GM12801 (cell line): ENCODE measurements around the gene PDE10A.

Experiments
- TF ChIP-seq, protein P1 (sequence below): IDR thresholded peaks from one replicate; pipeline ENCODE4 v1.5.1; 2011; ENCODE audit warnings: control low read depth; ENCODE audit not compliant: insufficient read length; ENCODE audit errors: extremely low read depth

The PDE10A gene

DNA sequence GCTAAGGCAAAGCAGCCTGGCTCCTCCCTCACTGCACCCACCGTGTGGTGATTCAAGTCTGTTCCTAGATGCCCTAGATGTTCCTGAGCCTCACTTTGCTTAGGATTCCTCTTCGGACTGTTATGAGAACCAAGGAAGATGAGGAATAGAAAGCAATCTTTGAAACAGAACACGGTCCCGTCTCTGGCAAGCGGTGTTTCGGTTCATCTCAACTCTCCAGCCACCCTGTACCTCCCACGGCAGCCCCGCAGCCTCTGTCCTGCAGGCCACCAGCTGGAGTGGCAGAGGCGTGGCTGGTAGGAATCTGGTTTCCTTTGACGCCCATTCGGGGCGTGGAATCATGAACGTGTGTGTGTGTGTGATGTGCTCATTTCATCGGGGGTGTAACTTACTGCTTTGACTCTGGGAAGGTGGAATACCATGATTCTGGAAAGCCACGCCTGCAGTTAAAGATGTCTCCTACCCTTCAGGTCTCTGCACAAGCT is 21.3 kb downstream of the PDE10A start:
- TF ChIP-seq, protein P1, sequence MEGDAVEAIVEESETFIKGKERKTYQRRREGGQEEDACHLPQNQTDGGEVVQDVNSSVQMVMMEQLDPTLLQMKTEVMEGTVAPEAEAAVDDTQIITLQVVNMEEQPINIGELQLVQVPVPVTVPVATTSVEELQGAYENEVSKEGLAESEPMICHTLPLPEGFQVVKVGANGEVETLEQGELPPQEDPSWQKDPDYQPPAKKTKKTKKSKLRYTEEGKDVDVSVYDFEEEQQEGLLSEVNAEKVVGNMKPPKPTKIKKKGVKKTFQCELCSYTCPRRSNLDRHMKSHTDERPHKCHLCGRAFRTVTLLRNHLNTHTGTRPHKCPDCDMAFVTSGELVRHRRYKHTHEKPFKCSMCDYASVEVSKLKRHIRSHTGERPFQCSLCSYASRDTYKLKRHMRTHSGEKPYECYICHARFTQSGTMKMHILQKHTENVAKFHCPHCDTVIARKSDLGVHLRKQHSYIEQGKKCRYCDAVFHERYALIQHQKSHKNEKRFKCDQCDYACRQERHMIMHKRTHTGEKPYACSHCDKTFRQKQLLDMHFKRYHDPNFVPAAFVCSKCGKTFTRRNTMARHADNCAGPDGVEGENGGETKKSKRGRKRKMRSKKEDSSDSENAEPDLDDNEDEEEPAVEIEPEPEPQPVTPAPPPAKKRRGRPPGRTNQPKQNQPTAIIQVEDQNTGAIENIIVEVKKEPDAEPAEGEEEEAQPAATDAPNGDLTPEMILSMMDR, result no peak

DNA sequence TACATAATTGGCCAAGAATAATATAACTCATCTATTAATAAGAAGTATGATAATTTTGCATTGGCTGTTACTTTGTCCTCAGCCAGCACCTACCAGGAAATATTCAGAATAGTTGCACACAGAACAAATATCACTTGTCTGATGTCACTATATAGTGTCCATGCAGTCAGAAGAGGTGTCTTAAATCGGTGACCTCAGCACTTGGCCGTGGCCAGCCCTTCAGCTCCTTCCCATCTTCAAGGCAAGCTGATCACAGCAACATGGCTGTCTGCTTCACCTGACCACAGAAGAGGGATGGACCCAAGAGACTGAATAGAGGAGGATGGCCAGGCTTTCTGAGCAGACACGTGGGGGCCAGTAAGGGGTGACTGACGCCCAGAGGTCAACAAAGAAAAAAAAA is 22.2 kb downstream of the PDE10A start:
- TF ChIP-seq, protein P1, result no peak

DNA sequence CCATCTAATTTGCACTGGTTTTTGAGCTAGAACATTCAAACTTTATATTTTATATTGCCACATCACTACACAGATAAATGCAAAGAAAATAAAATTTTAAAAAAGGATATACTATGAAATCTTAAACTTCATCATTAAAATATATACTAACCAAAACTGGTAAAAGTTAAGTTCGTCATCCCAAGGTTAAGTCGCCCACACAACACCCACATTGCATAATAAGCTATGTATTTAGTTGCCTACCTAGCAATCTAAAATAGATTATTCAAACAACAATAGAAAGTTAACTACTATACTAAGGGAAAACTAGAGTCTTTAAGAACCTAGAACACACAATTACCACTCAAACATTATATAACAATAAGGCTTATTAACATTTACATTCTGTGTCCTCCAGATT is 24.5 kb downstream of the PDE10A start:
- TF ChIP-seq, protein P1, result no peak

DNA sequence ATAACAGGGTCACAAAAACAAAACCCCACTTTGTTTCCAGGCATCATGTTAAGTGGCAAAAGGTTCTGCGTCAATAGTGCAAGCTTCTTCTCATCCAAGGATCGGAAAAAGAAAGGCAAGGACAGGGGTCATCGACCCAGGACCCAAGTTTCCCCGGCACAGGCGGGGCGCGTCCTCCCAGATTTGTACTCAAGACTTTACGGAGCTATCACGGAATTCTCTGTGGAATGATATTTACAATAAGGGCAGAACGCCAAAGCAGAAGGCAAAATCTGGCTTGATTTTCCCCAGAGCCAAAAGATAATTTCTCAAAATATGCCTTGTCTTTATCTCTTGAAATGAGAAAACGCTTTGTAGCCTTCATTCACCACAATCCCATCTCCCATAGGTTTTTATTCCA is 25.5 kb downstream of the PDE10A start:
- TF ChIP-seq, protein P1, result no peak

DNA sequence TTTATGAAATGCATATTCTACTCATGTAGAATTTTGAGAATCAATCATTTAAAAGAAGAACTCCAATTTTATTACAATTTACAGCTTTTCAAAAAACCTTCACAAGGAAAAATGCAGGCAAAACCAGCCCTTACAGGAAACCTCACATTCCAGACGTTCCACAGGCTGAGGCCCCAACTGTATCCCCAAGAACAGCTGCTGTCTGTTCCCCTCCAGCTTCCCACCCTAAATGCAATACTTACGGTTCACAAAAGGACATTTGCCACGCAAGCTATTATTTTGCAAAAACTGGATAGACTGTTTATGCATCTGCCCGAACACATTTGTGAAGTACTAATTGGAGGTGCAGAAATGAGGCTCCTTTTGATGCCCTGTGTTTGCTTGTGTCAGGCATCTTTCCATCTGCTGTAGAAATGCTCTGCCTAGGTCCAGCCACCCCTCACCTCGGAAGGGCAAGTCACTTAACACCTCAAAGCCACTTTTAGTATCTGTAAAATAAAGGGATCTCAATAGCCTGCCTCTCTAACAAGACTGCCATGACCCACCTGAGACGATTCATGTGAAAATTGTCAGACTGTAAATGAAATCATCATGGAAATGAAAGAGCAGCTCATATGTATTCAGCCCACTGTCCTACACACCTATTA is 26.5 kb downstream of the PDE10A start:
- TF ChIP-seq, protein P1, result no peak

DNA sequence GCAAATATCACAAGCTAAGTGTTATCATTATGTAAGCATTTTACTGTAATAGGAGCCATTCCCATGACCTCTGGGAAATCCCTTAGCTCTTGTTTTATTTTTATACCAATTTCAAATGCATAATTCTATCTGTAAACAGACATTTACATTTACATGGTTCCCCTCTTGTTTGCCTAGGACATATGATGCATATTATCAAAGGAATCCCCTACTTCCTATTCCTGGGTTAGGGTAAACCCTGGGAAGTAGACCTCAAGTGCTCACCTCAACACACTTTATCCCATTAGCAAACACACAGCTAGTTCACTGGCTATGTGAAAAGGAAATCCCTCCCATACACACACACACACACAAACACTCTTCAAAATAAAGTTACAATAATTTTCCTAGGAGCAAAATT is 27.1 kb downstream of the PDE10A start:
- TF ChIP-seq, protein P1, result no peak

DNA sequence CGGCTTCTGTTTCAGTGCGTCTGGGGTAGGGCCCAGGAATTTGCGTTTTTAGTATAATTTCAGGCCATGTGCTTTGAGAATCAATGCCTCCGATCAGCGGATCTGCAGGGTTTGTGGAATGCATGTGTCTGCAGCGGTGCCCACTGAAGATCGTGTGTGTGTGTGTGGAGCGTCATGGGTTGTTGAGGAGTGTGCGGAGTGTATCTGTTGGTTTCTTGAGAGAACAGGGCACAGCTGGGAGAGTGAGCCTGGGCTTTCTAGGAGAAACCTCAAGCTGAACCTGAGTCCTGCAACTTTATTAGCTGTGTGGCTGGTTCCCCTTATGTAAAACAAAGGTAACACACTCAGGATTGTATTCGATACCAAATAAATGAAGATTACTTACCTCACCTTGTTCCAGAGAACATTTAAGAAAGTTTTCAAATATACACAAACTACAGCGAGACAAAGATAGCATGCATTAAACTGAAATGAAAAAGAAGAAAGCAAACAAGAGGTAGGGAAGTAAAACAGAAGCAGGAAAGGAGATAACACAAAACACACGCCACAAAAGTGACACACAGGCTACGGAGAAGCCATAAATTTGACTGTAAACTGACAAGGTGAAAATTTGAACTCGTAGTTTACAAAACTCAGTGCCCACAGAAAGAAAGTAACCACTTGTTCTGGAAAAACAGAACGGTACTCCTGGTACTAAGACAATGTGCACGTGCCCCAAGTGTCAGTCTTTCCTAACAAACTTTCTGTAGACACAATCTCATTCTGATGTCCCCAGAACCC is 28.8 kb downstream of the PDE10A start:
- TF ChIP-seq, protein P1, result no peak
